HG02763 (cell line): ENCODE data around the gene XCL1.
"Not testable (repeated sequence)": the region's sequence is repeated elsewhere in the genome, so short reads cannot be mapped to it uniquely, and the experiment has no call there.

Source experiments
- ATAC-seq: cut with Tn5 transposase; IDR thresholded peaks from one replicate; pipeline ENCODE4 v1.9.1; 2021; ENCODE audit warnings: mild to moderate bottlenecking, moderate library complexity; ENCODE audit not compliant: unreplicated experiment

XCL1 gene

DNA sequence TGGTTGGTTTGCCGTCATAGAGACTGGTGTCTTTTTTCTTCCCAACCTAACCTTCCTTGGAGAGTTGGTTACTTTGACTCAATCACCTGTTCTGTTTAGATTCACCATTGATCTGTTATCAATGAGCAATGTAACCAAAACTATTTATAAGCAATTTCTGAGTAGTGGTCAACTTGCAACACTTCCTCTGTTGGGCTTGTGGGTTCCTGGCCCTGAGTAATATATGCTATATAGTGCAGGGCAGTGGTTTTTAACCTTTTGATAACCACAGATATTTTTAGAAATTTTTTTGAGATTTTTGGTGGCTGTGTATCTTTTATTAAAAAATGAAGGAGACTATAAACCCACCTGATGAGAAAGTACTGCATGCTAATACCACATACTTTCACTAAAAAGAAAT, 9.4 kb upstream of the XCL1 start:
- no peak for ATAC-seq

GRCh38 chr1:168567568-168567967, 8.8 kb upstream of the XCL1 start:
- ATAC-seq: no peak

GRCh38 chr1:168568346-168568745, 8.1 kb upstream of the XCL1 start:
- ATAC-seq: no peak

GRCh38 chr1:168570652-168571051, 5.8 kb upstream of the XCL1 start:
- no peak for ATAC-seq

GRCh38 chr1:168572633-168573032, 3.8 kb upstream of the XCL1 start:
- ATAC-seq: no peak

GRCh38 chr1:168574234-168574633, 2.2 kb upstream of the XCL1 start:
- not testable (repeated sequence) for ATAC-seq

DNA sequence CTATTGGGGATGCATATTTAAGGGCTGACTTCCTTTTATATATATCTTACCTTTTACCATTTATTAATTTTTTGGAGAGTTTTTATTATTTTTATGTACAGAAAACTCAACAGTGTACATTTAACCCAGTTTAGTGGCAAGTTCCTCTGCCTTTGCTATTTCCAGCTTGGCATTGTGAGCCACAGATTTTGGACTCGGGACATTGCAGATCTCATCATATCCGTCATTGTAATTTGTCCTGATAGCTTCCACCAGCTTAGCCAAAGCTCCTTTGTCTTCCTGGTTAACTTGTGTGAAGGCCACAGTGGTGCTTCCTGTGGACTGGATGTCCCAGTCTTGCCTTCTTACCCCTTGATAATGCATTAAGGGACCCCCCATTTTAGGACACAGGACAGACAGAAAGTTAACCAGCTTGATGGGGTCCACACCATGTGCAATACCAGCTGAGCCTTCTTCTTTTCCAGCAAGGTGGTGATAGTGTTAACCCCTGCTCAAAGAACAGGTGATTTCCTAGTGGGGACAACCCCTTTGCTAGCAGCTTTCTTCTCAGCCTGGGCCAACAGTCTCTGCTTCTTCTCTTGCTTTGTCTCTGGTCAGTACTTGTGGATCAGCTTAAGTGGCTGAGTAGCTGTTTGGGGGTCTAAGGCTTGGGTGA, 2.3 kb downstream of the XCL1 start:
- not testable (repeated sequence) for ATAC-seq

DNA sequence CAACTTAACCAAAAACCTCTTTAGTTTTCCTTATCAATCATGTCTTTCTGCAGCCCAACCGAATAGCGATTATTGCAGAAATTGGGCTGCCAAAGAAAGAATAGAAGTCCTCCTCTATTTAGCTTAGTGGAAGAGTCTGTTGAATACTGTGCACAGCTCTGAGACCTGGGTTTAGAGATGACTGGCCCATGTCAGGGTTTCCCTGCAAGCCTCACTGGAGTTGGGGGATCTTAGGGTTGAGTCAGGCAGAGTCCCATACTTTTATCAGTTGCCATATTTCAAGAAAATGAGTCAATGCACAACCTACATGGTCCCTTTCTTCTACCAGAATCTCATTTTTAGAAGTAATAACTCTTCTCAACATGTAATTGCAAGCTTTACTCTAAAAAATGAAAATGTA, 3.9 kb downstream of the XCL1 start:
- not testable (repeated sequence) for ATAC-seq

DNA sequence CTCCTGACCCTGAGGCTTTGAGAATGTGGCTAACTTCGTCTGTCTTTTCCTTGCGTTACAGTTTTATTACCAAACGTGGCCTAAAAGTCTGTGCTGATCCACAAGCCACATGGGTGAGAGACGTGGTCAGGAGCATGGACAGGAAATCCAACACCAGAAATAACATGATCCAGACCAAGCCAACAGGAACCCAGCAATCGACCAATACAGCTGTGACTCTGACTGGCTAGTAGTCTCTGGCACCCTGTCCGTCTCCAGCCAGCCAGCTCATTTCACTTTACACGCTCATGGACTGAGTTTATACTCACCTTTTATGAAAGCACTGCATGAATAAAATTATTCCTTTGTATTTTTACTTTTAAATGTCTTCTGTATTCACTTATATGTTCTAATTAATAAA, 4.6 kb downstream of the XCL1 start:
- ATAC-seq: not testable (repeated sequence)

DNA sequence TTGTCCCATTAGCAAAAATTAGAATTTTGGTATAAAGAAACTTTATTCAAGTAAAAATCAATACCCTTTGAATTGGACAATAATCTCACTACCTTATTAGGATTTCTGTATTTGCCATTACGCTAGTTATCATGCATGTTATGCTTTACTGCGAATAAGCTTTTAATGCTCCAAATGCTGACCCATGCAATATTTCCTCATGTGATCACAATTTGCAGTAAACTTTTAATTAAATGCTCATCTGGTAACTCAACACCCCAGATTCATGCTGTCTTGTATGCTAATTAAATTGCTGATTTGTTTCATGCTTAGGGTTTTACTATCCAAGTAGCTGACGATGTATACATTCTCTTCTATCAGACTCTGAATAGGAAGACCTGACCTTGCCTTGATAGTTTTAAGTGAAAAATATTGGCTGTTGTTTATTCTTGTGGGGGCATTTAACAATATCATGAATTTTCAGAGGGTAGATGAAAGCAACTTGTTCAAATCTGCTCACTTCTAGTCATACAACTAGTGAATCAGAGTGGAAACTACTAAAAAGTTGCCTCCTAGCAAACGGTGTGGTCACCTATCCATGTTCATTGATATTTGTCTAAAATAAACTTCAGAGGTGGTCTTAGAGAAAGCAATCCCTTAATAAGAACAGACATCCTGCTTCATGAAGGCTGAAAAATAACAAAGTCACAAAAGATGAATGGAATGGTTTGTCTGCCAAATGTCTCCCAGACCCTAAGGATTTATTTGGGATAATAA, 5.6 kb downstream of the XCL1 start:
- ATAC-seq: no peak

DNA sequence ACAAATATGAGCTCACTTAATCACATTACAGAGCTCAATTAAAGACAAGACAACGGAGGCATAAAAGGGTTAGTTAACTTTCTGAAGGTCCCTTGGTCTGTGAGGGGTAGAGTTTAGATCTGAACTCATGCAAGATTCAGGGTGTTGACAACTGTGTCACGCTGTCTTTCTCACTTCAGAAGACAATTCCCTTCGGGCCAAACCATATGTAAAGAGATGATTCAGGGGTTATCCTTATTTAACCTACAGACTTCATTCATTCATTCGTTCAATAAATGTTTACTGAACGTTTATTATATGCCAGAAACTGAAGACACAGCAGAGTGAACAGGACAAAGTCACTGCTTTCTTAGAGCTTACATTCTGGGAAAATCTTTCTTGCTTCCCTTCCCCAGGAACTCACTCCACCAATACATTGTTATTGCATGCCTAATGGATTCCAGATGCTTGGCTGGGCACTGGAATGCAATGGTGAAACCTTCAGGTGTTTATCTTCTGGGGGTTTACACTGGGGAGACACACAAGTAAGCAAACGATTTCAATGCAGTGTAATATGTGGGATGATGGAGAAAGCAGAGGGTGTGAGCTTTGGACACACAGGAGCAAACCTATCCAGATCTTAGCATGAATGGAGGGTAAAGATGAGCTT, 6.4 kb downstream of the XCL1 start:
- no peak for ATAC-seq

GRCh38 chr1:168583571-168583970, 7.2 kb downstream of the XCL1 start:
- ATAC-seq: no peak

- no peak for ATAC-seq
Measured at GRCh38 chr1:168585191-168585590, 8.8 kb downstream of the XCL1 start.

GRCh38 chr1:168585937-168586336, 9.5 kb downstream of the XCL1 start:
- no peak for ATAC-seq

DNA sequence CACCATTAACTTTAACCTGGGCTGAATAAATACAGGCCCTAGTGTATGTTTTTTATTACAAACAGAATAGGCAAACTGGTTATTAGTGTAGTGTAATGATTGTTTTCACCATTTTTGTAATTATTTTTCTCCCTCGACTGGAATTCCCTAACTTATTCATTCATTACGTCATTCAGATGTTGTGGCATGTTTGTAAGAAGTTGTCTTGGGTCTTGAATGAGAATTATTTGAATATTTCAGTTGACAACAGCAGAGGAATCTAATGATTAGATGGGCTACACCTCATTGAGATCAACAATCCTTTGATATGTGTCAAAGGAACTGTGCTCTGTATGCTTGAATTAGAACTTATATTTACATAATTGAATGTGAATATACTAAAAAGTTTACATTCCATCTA, 12.8 kb downstream of the XCL1 start:
- ATAC-seq: no peak

DNA sequence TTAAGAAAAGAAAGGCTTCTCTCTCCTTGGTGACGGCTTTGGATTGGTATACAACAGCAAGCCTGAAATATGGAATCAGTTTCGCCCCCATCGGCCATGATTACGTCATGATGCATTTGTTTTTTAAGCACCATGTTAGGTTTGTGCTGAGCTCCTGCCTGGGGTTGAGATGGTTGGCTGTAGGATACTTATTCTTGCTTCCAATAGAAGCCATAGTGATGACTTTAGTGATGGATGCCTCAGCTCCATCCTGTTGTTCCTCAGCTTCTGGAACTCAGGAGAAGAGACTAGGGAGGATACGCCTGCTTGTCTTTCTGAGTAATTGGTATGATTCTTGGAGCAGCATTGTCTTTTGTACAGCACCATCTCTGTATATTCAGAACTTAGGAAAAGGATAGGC, 14.7 kb downstream of the XCL1 start:
- ATAC-seq: no peak

DNA sequence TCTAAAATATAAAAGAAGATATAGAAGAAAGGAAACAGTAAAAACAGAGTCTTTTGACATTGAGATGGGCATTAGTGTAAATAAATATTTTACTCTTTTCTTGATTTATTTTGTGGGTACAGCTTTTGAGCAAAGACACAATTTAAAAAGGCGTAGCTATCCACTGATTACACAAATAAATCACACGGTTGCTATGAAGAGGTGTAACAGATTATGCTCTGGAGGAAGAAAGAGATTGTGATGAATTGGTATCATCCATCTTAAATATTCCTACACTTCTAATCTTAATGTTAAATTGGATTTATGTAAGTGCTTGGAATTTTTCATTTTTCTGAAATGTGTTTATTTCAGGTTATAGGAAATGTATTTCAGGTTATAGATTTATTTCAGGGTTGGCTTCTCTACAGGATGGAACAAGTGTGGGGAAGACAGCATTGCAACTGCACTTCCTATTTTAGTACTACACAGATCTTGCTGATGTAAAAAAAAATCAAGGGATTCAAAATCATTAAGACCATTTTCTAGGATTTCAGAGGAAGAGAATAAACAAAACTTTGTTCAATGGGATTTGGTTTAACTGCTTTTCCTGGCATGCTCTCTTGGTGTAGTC, 15.3 kb downstream of the XCL1 start:
- ATAC-seq: no peak

- not testable (repeated sequence) for ATAC-seq
Measured at GRCh38 chr1:168595403-168595802, 19.0 kb downstream of the XCL1 start.

- no peak for ATAC-seq
Measured at GRCh38 chr1:168598125-168598524, 21.7 kb downstream of the XCL1 start.

- ATAC-seq: no peak
Measured at GRCh38 chr1:168598892-168599291, 22.5 kb downstream of the XCL1 start.

GRCh38 chr1:168599641-168600040, 23.2 kb downstream of the XCL1 start:
- no peak for ATAC-seq

GRCh38 chr1:168601051-168601450, 24.6 kb downstream of the XCL1 start:
- no peak for ATAC-seq
